Measurements from ENCODE around the gene NCK2. TPM values are rescaled to one million over a fixed set of nuclear protein-coding genes. Genes with fewer than 3 reads are reported as not detected.

NCK2 gene
- total and polyA plus RNA-seq, 9 of the 15 experiments (the other 6 are each of a cell fraction or from before 2014, with no cell fraction given), result 0.90 to 27.9 (median 15.9) TPM

DNA sequence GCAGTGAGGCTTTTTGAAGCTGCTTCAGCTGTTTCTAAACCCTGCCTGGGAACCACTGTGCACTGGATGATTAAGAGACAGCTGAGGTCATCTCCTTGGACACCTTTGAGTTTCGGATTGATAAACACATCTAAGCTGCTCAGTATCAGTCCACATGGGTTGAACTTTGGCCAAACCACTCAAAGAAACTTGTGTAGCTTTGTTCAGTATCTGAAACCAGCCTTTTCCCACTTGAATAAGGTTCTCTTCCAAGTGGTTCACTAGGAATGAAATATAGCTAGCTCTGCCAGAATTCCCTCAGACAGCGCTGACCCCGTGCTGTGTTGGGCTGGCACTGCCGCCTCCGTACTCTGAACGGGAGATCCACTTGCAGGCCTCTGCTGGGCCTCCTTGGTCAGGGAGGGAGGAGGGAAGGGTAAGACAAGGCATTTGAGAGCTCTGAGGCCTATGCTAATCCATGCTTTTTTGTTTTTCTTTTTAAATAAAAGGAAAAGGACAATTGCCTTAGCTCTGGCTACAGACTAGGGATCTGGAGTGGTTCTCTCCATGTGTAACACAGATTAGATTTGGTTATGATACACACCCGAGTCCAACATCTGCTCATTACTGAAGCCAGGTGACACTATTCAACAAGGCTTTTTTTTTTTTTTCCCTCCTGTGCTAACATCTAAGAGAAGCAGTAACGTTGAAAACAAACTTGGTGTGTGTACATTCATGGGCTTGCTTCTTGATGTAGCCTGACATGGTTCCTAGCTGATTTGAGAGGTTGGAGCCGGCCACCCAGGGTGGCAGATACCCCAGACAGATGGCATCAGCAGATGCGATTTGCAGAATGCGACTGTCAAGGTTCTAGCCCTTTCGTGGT is 67.7 kb downstream of the NCK2 start (continued):
- TF ChIP-seq, protein P1, sequence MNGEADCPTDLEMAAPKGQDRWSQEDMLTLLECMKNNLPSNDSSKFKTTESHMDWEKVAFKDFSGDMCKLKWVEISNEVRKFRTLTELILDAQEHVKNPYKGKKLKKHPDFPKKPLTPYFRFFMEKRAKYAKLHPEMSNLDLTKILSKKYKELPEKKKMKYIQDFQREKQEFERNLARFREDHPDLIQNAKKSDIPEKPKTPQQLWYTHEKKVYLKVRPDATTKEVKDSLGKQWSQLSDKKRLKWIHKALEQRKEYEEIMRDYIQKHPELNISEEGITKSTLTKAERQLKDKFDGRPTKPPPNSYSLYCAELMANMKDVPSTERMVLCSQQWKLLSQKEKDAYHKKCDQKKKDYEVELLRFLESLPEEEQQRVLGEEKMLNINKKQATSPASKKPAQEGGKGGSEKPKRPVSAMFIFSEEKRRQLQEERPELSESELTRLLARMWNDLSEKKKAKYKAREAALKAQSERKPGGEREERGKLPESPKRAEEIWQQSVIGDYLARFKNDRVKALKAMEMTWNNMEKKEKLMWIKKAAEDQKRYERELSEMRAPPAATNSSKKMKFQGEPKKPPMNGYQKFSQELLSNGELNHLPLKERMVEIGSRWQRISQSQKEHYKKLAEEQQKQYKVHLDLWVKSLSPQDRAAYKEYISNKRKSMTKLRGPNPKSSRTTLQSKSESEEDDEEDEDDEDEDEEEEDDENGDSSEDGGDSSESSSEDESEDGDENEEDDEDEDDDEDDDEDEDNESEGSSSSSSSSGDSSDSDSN (IDR thresholded peaks at IDR 0.05; ENCODE audit: borderline replicate concordance in 1 of 2, low read depth in 2 of 2, low read length in 2 of 2), result no peak
- TF ChIP-seq, protein P2, sequence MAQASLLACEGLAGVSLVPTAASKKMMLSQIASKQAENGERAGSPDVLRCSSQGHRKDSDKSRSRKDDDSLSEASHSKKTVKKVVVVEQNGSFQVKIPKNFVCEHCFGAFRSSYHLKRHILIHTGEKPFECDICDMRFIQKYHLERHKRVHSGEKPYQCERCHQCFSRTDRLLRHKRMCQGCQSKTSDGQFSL (CRISPR knock-in tag; IDR thresholded peaks at IDR 0.05), result no peak
- TF ChIP-seq, protein P2 (tag; IDR thresholded peaks at IDR 0.05), result no peak
- TF ChIP-seq THRAP3 (IDR thresholded peaks at IDR 0.05; ENCODE audit: borderline replicate concordance), result no peak
- TF ChIP-seq, protein P3, sequence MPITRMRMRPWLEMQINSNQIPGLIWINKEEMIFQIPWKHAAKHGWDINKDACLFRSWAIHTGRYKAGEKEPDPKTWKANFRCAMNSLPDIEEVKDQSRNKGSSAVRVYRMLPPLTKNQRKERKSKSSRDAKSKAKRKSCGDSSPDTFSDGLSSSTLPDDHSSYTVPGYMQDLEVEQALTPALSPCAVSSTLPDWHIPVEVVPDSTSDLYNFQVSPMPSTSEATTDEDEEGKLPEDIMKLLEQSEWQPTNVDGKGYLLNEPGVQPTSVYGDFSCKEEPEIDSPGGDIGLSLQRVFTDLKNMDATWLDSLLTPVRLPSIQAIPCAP (CRISPR knock-in tag; IDR thresholded peaks at IDR 0.05; ENCODE audit: borderline replicate concordance), result no peak
- peak; percentile 74 for TF ChIP-seq CBFA2T2 (conservative IDR thresholded peaks at IDR 0.05)
- no peak for TF ChIP-seq ASH1L (IDR thresholded peaks at IDR 0.05; ENCODE audit: borderline replicate concordance, low read depth, partially characterized antibody)
- no peak for TF ChIP-seq TSC22D4 (tag; IDR thresholded peaks at IDR 0.05)
- TF ChIP-seq, protein P4, sequence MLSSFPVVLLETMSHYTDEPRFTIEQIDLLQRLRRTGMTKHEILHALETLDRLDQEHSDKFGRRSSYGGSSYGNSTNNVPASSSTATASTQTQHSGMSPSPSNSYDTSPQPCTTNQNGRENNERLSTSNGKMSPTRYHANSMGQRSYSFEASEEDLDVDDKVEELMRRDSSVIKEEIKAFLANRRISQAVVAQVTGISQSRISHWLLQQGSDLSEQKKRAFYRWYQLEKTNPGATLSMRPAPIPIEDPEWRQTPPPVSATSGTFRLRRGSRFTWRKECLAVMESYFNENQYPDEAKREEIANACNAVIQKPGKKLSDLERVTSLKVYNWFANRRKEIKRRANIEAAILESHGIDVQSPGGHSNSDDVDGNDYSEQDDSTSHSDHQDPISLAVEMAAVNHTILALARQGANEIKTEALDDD (IDR thresholded peaks at IDR 0.05), result peak; percentile 52
- peak; percentile 20; the same call in 1 of the 2 replicates for TF ChIP-seq ATF7 (IDR thresholded peaks at IDR 0.05)
- no peak for TF ChIP-seq KLF13 (tag; IDR thresholded peaks at IDR 0.05; ENCODE audit: borderline replicate concordance, low read depth)
- peak; percentile 55; the same call in 1 of the 2 replicates for TF ChIP-seq EP300 (IDR thresholded peaks at IDR 0.05; ENCODE audit: low read length)
- TF ChIP-seq, protein P5, sequence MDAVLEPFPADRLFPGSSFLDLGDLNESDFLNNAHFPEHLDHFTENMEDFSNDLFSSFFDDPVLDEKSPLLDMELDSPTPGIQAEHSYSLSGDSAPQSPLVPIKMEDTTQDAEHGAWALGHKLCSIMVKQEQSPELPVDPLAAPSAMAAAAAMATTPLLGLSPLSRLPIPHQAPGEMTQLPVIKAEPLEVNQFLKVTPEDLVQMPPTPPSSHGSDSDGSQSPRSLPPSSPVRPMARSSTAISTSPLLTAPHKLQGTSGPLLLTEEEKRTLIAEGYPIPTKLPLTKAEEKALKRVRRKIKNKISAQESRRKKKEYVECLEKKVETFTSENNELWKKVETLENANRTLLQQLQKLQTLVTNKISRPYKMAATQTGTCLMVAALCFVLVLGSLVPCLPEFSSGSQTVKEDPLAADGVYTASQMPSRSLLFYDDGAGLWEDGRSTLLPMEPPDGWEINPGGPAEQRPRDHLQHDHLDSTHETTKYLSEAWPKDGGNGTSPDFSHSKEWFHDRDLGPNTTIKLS (IDR thresholded peaks at IDR 0.05; ENCODE audit: borderline replicate concordance, low read depth), result no peak
- TF ChIP-seq KLF16 (IDR thresholded peaks at IDR 0.05), result peak; percentile 35; the same call in 1 of the 2 replicates
- TF ChIP-seq, protein P6, sequence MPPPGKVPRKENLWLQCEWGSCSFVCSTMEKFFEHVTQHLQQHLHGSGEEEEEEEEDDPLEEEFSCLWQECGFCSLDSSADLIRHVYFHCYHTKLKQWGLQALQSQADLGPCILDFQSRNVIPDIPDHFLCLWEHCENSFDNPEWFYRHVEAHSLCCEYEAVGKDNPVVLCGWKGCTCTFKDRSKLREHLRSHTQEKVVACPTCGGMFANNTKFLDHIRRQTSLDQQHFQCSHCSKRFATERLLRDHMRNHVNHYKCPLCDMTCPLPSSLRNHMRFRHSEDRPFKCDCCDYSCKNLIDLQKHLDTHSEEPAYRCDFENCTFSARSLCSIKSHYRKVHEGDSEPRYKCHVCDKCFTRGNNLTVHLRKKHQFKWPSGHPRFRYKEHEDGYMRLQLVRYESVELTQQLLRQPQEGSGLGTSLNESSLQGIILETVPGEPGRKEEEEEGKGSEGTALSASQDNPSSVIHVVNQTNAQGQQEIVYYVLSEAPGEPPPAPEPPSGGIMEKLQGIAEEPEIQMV (tag; conservative IDR thresholded peaks at IDR 0.05; ENCODE audit: low read depth), result no peak

Measured in K562 (cell line).